ENCODE measurements around the gene RTN1. TPM values are rescaled to one million over a fixed set of nuclear protein-coding genes. Genes with fewer than 3 reads are reported as not detected.
"Not testable (repeated sequence)": the region's sequence is repeated elsewhere in the genome, so short reads cannot be mapped to it uniquely, and the experiment has no call there.

Gene RTN1
- polyA plus RNA-seq, 1 donor from 2014 or later: 0.24 TPM

GRCh38 chr14:59675394-59675793 is 195.2 kb downstream of the RTN1 start:
- Mint-ChIP-seq H3K4me3 (no peak overlapping the region), H3K27ac (no peak overlapping the region), H3K36me3 (no peaks in the 10 kb centered on the region), H3K9me3 (peaks cover 3 to 6% (median 3%) of the 10 kb centered on the region in 3 donors), H3K4me1 (no peaks in the 10 kb centered on the region), H3K27me3 (peaks cover 1% of the 10 kb centered on the region)

- Mint-ChIP-seq H3K27ac (no peak overlapping the region), H3K4me1 (no peaks in the 10 kb centered on the region), H3K27me3 (peaks cover 1% of the 10 kb centered on the region), H3K4me3 (no peak overlapping the region), H3K9me3 (peaks cover 5 to 21% (median 11%) of the 10 kb centered on the region in 3 donors), H3K36me3 (no peaks in the 10 kb centered on the region)
These were observed 205.8 kb downstream of the RTN1 start for GRCh38 chr14:59664741-59665140.

GRCh38 chr14:59657769-59658168 is 212.8 kb downstream of the RTN1 start:
- Mint-ChIP-seq H3K27ac (no peak overlapping the region), H3K4me3 (no peak overlapping the region), H3K4me1 (peaks cover 0 to 1% (median 0%) of the 10 kb centered on the region in 3 donors), H3K9me3 (peaks cover 7 to 17% (median 12%) of the 10 kb centered on the region in 3 donors), H3K36me3 (no peaks in the 10 kb centered on the region), H3K27me3 (no peaks in the 10 kb centered on the region)

- Mint-ChIP-seq H3K27me3 (no peaks in the 10 kb centered on the region), H3K4me1 (peaks cover 0 to 1% (median 0%) of the 10 kb centered on the region in 3 donors), H3K9me3 (peaks cover 8 to 13% (median 9%) of the 10 kb centered on the region in 3 donors), H3K27ac (no peak overlapping the region), H3K4me3 (no peak overlapping the region), H3K36me3 (no peaks in the 10 kb centered on the region)
These were observed 214.1 kb downstream of the RTN1 start for GRCh38 chr14:59656473-59656872.

GRCh38 chr14:59654131-59654530 is 216.4 kb downstream of the RTN1 start:
- not testable (repeated sequence) for H3K4me1 Mint-ChIP-seq, H3K27ac Mint-ChIP-seq, H3K4me3 Mint-ChIP-seq, H3K36me3 Mint-ChIP-seq, H3K27me3 Mint-ChIP-seq
- peaks cover 9 to 13% (median 11%) of the 10 kb centered on the region in 3 donors for H3K9me3 Mint-ChIP-seq

- not testable (repeated sequence) for H3K36me3 Mint-ChIP-seq, H3K27ac Mint-ChIP-seq, H3K4me3 Mint-ChIP-seq, H3K27me3 Mint-ChIP-seq, H3K4me1 Mint-ChIP-seq
- H3K9me3 Mint-ChIP-seq: peaks cover 16 to 44% (median 36%) of the 10 kb centered on the region in 3 donors
These were observed 223.7 kb downstream of the RTN1 start for GRCh38 chr14:59646832-59647231.

GRCh38 chr14:59638885-59639284 is 231.7 kb downstream of the RTN1 start:
- Mint-ChIP-seq H3K4me3 (no peak overlapping the region), H3K27me3 (no peaks in the 10 kb centered on the region), H3K9me3 (peaks cover 0 to 15% (median 10%) of the 10 kb centered on the region in 3 donors), H3K27ac (no peak overlapping the region), H3K4me1 (no peaks in the 10 kb centered on the region), H3K36me3 (peaks cover 1% of the 10 kb centered on the region)

GRCh38 chr14:59634617-59635016 is 236.0 kb downstream of the RTN1 start:
- no peak overlapping the region for H3K27ac Mint-ChIP-seq
- peaks cover 0 to 6% (median 5%) of the 10 kb centered on the region in 3 donors for H3K9me3 Mint-ChIP-seq
- no peak overlapping the region for H3K4me3 Mint-ChIP-seq

GRCh38 chr14:59633486-59633885 is 237.1 kb downstream of the RTN1 start:
- Mint-ChIP-seq H3K4me3 (no peak overlapping the region), H3K9me3 (peaks cover 0 to 5% (median 4%) of the 10 kb centered on the region in 3 donors), H3K27ac (no peak overlapping the region), H3K36me3 (no peaks in the 10 kb centered on the region), H3K27me3 (peaks cover 17% of the 10 kb centered on the region), H3K4me1 (peaks cover 0 to 4% (median 2%) of the 10 kb centered on the region in 3 donors)

More at GRCh38 chr14:59634617-59635016, 236.0 kb downstream of the RTN1 start:
- peaks cover 0 to 4% (median 2%) of the 10 kb centered on the region in 3 donors for H3K4me1 Mint-ChIP-seq
- H3K27me3 Mint-ChIP-seq: peaks cover 12% of the 10 kb centered on the region
- H3K36me3 Mint-ChIP-seq: no peaks in the 10 kb centered on the region

- Mint-ChIP-seq H3K4me3 (no peak overlapping the region), H3K4me1 (peaks cover 0 to 4% (median 2%) of the 10 kb centered on the region in 3 donors), H3K36me3 (no peaks in the 10 kb centered on the region), H3K27ac (no peak overlapping the region), H3K9me3 (peaks cover 0 to 5% (median 4%) of the 10 kb centered on the region in 3 donors), H3K27me3 (peaks cover 20% of the 10 kb centered on the region)
These were observed 238.2 kb downstream of the RTN1 start for GRCh38 chr14:59632381-59632780.

- Mint-ChIP-seq H3K9me3 (peaks cover 0 to 5% (median 4%) of the 10 kb centered on the region in 3 donors), H3K27me3 (peaks cover 22% of the 10 kb centered on the region), H3K4me1 (peaks cover 0 to 4% (median 2%) of the 10 kb centered on the region in 3 donors), H3K27ac (no peak overlapping the region), H3K36me3 (no peaks in the 10 kb centered on the region), H3K4me3 (peak overlapping the region in 1 of 4 donors; percentile 51)
These were observed 239.3 kb downstream of the RTN1 start for GRCh38 chr14:59631237-59631636.

- Mint-ChIP-seq H3K36me3 (no peaks in the 10 kb centered on the region), H3K4me3 (no peak overlapping the region), H3K4me1 (peaks cover 0 to 4% (median 2%) of the 10 kb centered on the region in 3 donors), H3K27ac (no peak overlapping the region), H3K27me3 (peaks cover 22% of the 10 kb centered on the region), H3K9me3 (peaks cover 0 to 5% (median 4%) of the 10 kb centered on the region in 3 donors)
These were observed 240.2 kb downstream of the RTN1 start for GRCh38 chr14:59630288-59630963.

GRCh38 chr14:59629444-59630287 is 240.9 kb downstream of the RTN1 start:
- Mint-ChIP-seq H3K9me3 (peaks cover 0 to 2% (median 0%) of the 10 kb centered on the region in 3 donors), H3K27ac (no peak overlapping the region), H3K27me3 (peaks cover 22% of the 10 kb centered on the region), H3K4me3 (no peak overlapping the region), H3K4me1 (peaks cover 0 to 4% (median 2%) of the 10 kb centered on the region in 3 donors), H3K36me3 (no peaks in the 10 kb centered on the region)

GRCh38 chr14:59627011-59627520 is 243.5 kb downstream of the RTN1 start:
- Mint-ChIP-seq H3K9me3 (peaks cover 0 to 1% (median 0%) of the 10 kb centered on the region in 3 donors), H3K4me3 (no peak overlapping the region), H3K27ac (no peak overlapping the region), H3K4me1 (peaks cover 0 to 4% (median 2%) of the 10 kb centered on the region in 3 donors), H3K36me3 (no peaks in the 10 kb centered on the region), H3K27me3 (peaks cover 21% of the 10 kb centered on the region)

GRCh38 chr14:59622631-59623030 is 247.9 kb downstream of the RTN1 start:
- H3K27me3 Mint-ChIP-seq: peaks cover 6% of the 10 kb centered on the region
- no peak overlapping the region for H3K27ac Mint-ChIP-seq
- H3K4me3 Mint-ChIP-seq: no peak overlapping the region
- H3K9me3 Mint-ChIP-seq: peaks cover 0 to 6% (median 3%) of the 10 kb centered on the region in 3 donors
- H3K36me3 Mint-ChIP-seq: no peaks in the 10 kb centered on the region
- H3K4me1 Mint-ChIP-seq: no peaks in the 10 kb centered on the region

Data from IgD-negative memory B cell (primary cell).